HEK293 (cell line): ENCODE results near the gene C9orf85.
A peak's percentile ranks its signal among the peaks of the same experiment; 100 is the strongest.

Experiments
- CTCF ChIA-PET: fragments of 350-600 bp; formaldehyde crosslinking; extraction: SDS; loops from one replicate; lab custom pipeline; 2021; ENCODE audit warnings: antibody characterized with exemption; lab: Yijun Ruan, JAX
- POLR2A ChIA-PET: fragments of 300-600 bp; formaldehyde crosslinking; extraction: SDS; loops from one replicate; lab custom pipeline; 2020; ENCODE audit warnings: antibody characterized with exemption, inconsistent platforms; lab: Yijun Ruan, JAX
- H3K27ac ChIP-seq: fragments of 200-500 bp; sonication (Bioruptor generic); 2 replicates; pipeline ENCODE4 v1.5.1; 2014; ENCODE audit warnings: low read depth, low read length, control low read depth, inconsistent platforms; ENCODE audit errors: extremely low read depth
- H3K36me3 ChIP-seq, 2 experiments: fragments of 200-500 bp in 1 of 2; sonication (Bioruptor generic) in 1 of 2; 1 replicate in 1 of 2; 2 replicates in 1 of 2; pipeline ENCODE4 v1.5.1; 2014 to 2017; ENCODE audit warnings: inconsistent platforms in 2 of 2, low read length in 2 of 2; ENCODE audit not compliant: control insufficient read depth in 2 of 2, insufficient read depth in 1 of 2
- H3K4me1 ChIP-seq: fragments of 200-500 bp; sonication (Bioruptor generic); 2 replicates; pipeline ENCODE4 v1.5.1; 2014; ENCODE audit warnings: mild to moderate bottlenecking, low read length, inconsistent platforms; ENCODE audit not compliant: control insufficient read depth, insufficient read depth
- H3K4me3 ChIP-seq: 2 replicates; pipeline ENCODE4 v1.5.1; 2011; ENCODE audit warnings: low read depth, mild to moderate bottlenecking, control low read depth, low read length, moderate library complexity
- H3K9me3 ChIP-seq: fragments of 200-500 bp; sonication (Bioruptor generic); 2 replicates; pipeline ENCODE4 v1.5.1; 2014; ENCODE audit warnings: low read depth, low read length, inconsistent platforms; ENCODE audit not compliant: control insufficient read depth, insufficient read depth
- CTCF ChIP-seq: fragments of 450-650 bp; formaldehyde crosslinking; IDR thresholded peaks from 2 replicates; pipeline ENCODE4 v1.5.1; 2016; ENCODE audit warnings: missing biosample characterization, missing genetic modification characterization
- GLIS2 ChIP-seq: fragments of 450-650 bp; formaldehyde crosslinking; IDR thresholded peaks from 2 replicates; pipeline ENCODE4 v1.5.1; 2016; ENCODE audit warnings: missing biosample characterization, missing genetic modification characterization
- IKZF3 ChIP-seq: fragments of 450-650 bp; IDR thresholded peaks from 2 replicates; pipeline ENCODE4 v1.5.0; 2018; ENCODE audit warnings: missing biosample characterization, mild to moderate bottlenecking, missing genetic modification characterization, moderate library complexity
- PATZ1 ChIP-seq: fragments of 450-650 bp; formaldehyde crosslinking; IDR thresholded peaks from 2 replicates; pipeline ENCODE4 v1.5.1; 2016; ENCODE audit warnings: missing biosample characterization, missing genetic modification characterization
- PRDM1 ChIP-seq: fragments of 450-650 bp; formaldehyde crosslinking; IDR thresholded peaks from 2 replicates; pipeline ENCODE4; 2016; ENCODE audit warnings: missing biosample characterization, missing genetic modification characterization
- PRDM10 ChIP-seq: fragments of 450-650 bp; formaldehyde crosslinking; IDR thresholded peaks from 2 replicates; pipeline ENCODE4 v1.5.1; 2016; ENCODE audit warnings: missing biosample characterization, missing genetic modification characterization
- SALL2 ChIP-seq: fragments of 450-650 bp; formaldehyde crosslinking; IDR thresholded peaks from 2 replicates; pipeline ENCODE4 v1.5.0; 2017; ENCODE audit warnings: missing biosample characterization, mild to moderate bottlenecking, missing genetic modification characterization, borderline replicate concordance
- SP2 ChIP-seq: fragments of 450-650 bp; formaldehyde crosslinking; IDR thresholded peaks from 2 replicates; pipeline ENCODE4 v1.5.1; 2016; ENCODE audit warnings: missing biosample characterization, missing genetic modification characterization
- ZEB2 ChIP-seq: fragments of 450-650 bp; formaldehyde crosslinking; IDR thresholded peaks from 2 replicates; pipeline ENCODE4 v1.5.1; 2016; ENCODE audit warnings: missing biosample characterization, missing genetic modification characterization
- ZNF223 ChIP-seq: fragments of 450-650 bp; formaldehyde crosslinking; IDR thresholded peaks from 2 replicates; pipeline ENCODE4 v1.5.1; 2016; ENCODE audit warnings: missing biosample characterization, missing genetic modification characterization
- ZNF26 ChIP-seq: fragments of 450-650 bp; formaldehyde crosslinking; IDR thresholded peaks from 2 replicates; pipeline ENCODE4 v1.5.1; 2016; ENCODE audit warnings: missing biosample characterization, missing genetic modification characterization
- ZNF335 ChIP-seq: fragments of 450-650 bp; formaldehyde crosslinking; conservative IDR thresholded peaks from 2 replicates; pipeline ENCODE4 v1.5.1; 2016; ENCODE audit warnings: missing biosample characterization, missing genetic modification characterization
- ZNF416 ChIP-seq: fragments of 450-650 bp; formaldehyde crosslinking; IDR thresholded peaks from 2 replicates; pipeline ENCODE4 v1.5.1; 2016; ENCODE audit warnings: missing biosample characterization, missing genetic modification characterization
- ZNF426 ChIP-seq: fragments of 450-650 bp; formaldehyde crosslinking; IDR thresholded peaks from 2 replicates; pipeline ENCODE4 v1.5.1; 2017; ENCODE audit warnings: missing biosample characterization, missing genetic modification characterization, mild to moderate bottlenecking, inconsistent platforms, moderate library complexity
- ZNF449 ChIP-seq: fragments of 450-650 bp; formaldehyde crosslinking; IDR thresholded peaks from 2 replicates; pipeline ENCODE4 v1.5.1; 2017; ENCODE audit warnings: missing biosample characterization, mild to moderate bottlenecking, missing genetic modification characterization, moderate library complexity
- ZNF610 ChIP-seq: fragments of 450-650 bp; formaldehyde crosslinking; IDR thresholded peaks from 2 replicates; pipeline ENCODE4 v1.5.1; 2016; ENCODE audit warnings: missing biosample characterization, missing genetic modification characterization, borderline replicate concordance
- ZNF776 ChIP-seq: fragments of 450-650 bp; formaldehyde crosslinking; IDR thresholded peaks from 2 replicates; pipeline ENCODE4 v1.5.0; 2017; ENCODE audit warnings: missing biosample characterization, missing genetic modification characterization, borderline replicate concordance
- ZNF791 ChIP-seq: fragments of 450-650 bp; formaldehyde crosslinking; IDR thresholded peaks from 2 replicates; pipeline ENCODE4 v1.5.1; 2016; ENCODE audit warnings: missing biosample characterization, missing genetic modification characterization
- ZXDB ChIP-seq: fragments of 450-650 bp; formaldehyde crosslinking; IDR thresholded peaks from 2 replicates; pipeline ENCODE4 v1.5.1; 2016; ENCODE audit warnings: missing biosample characterization, missing genetic modification characterization

The C9orf85 gene

GRCh38 chr9:71908825-71909224 is 2.6 kb upstream of the C9orf85 start (continued):
- TF ChIP-seq PRDM10 (tag by site-specific recombination) (no peak), ZNF223 (tag by site-specific recombination) (no peak)

- Histone ChIP-seq H3K4me3 (peak overlapping the region; percentile 97), H3K36me3 (no peaks in the 10 kb centered on the region), H3K9me3 (no peaks in the 10 kb centered on the region), H3K4me1 (no peaks in the 10 kb centered on the region; the same call in 1 of the 2 replicates), H3K27ac (peak overlapping the region; percentile 90)
- CTCF ChIA-PET: interaction anchor here (0.6 kb wide), 1 partner anchor 34 kb away, joined by 4 read pairs; no protein-coding TSS in a partner anchor
- POLR2A ChIA-PET: interaction anchor here (1.4 to 1.8 kb wide), 4 partner anchors 10 to 27 kb away, joined by 6 to 18 read pairs (median 9); no protein-coding TSS in a partner anchor
- no peak for TF ChIP-seq ZNF426 (tag by site-specific recombination)
- no peak for TF ChIP-seq ZNF26
- TF ChIP-seq SALL2 (tag by site-specific recombination): no peak
- no peak for TF ChIP-seq IKZF3 (tag by site-specific recombination)
- peak; percentile 72 for TF ChIP-seq PRDM1 (tag by site-specific recombination)
- TF ChIP-seq ZNF776 (tag by site-specific recombination): no peak
- TF ChIP-seq ZNF335 (tag by site-specific recombination): 0 out of 2 replicates have a peak, but pooled peaks have one; percentile 36
- peak; percentile 95 for TF ChIP-seq ZNF449 (tag by site-specific recombination)
- TF ChIP-seq CTCF (tag by site-specific recombination): no peak
- peak; percentile 25; the same call in 1 of the 2 replicates for TF ChIP-seq SP2 (tag by site-specific recombination)
- TF ChIP-seq ZNF791 (tag by site-specific recombination): no peak
- 0 out of 2 replicates have a peak, but pooled peaks have one; percentile 44 for TF ChIP-seq ZEB2 (tag by site-specific recombination)
- TF ChIP-seq GLIS2 (tag by site-specific recombination): peak; percentile 36; the same call in 1 of the 2 replicates
- TF ChIP-seq ZXDB (tag by site-specific recombination): peak; percentile 22; the same call in 1 of the 2 replicates
- peak; percentile 66 for TF ChIP-seq PRDM10 (tag by site-specific recombination)
- 0 out of 2 replicates have a peak, but pooled peaks have one; percentile 16 for TF ChIP-seq PATZ1
- no peak for TF ChIP-seq ZNF416 (tag by site-specific recombination)
- TF ChIP-seq ZNF610 (tag by site-specific recombination): no peak
These were observed 1.4 kb upstream of the C9orf85 start for GRCh38 chr9:71909887-71910649.
